Activated B cell treated with CpG ODN at 0.5 μM for 24 hours (primary cell): Measurements from ENCODE around the gene STX18. TPM values are rescaled to one million over a fixed set of nuclear protein-coding genes. Genes with fewer than 3 reads are reported as not detected.

Experiments
- ATAC-seq: fragments of 200-7000 bp; cut with Tn5 transposase; one replicate; pipeline ENCODE4 v1.10.0; 2021; ENCODE audit warnings: low read depth, mild to moderate bottlenecking, moderate library complexity
- CTCF ChIA-PET: fragments of 350-600 bp; sonication (Branson Sonifier 250); formaldehyde crosslinking; loops from one replicate; lab custom pipeline; 2021; ENCODE audit warnings: antibody characterized with exemption; lab: Charles Lee
- POLR2A ChIA-PET: fragments of 350-600 bp; sonication (Branson Sonifier 250); formaldehyde crosslinking; loops from one replicate; lab custom pipeline; 2021; ENCODE audit warnings: antibody characterized with exemption; lab: Charles Lee
- DNase-seq: peaks from one replicate; pipeline ENCODE4 v3.0.0; 2022
- H3K27ac Mint-ChIP-seq: one replicate; pipeline ENCODE4 v1.8.0; 2020; ENCODE audit warnings: mixed read lengths
- H3K27me3 Mint-ChIP-seq: one replicate; pipeline ENCODE4 v1.8.0; 2021; ENCODE audit warnings: mixed read lengths
- H3K36me3 Mint-ChIP-seq: one replicate; pipeline ENCODE4 v1.8.0; 2021; ENCODE audit warnings: low read depth, mixed read lengths
- H3K4me1 Mint-ChIP-seq: one replicate; pipeline ENCODE4 v1.8.0; 2021; ENCODE audit warnings: mixed read lengths
- H3K4me3 Mint-ChIP-seq: one replicate; pipeline ENCODE4 v1.8.0; 2020; ENCODE audit warnings: mild to moderate bottlenecking, mixed read lengths
- H3K9me3 Mint-ChIP-seq: one replicate; pipeline ENCODE4 v1.8.0; 2020; ENCODE audit warnings: mixed read lengths
- CTCF ChIP-seq: fragments of 200-600 bp; IDR thresholded peaks from one replicate; pipeline ENCODE4 v1.8.0; 2022; ENCODE audit warnings: antibody characterized with exemption, mild to moderate bottlenecking
- intact Hi-C: fragments of 100-400 bp; cut with micrococcal nuclease; formaldehyde crosslinking; loops from one replicate; pipeline ENCODE4 v1.15.1; 2024
- total RNA-seq: library from RNA; stranded (reverse); gene quantifications from 2 replicates; pipeline ENCODE4 v1.2.3, GENCODE V29; 2022

STX18 gene
- total RNA-seq, 1 donor from 2014 or later = 27.1 TPM

- POLR2A ChIA-PET = no interaction called here
- intact Hi-C loops = no loop called here
Observed at GRCh38 chr4:4416981-4417380, 124.9 kb downstream of the STX18 start.

DNA sequence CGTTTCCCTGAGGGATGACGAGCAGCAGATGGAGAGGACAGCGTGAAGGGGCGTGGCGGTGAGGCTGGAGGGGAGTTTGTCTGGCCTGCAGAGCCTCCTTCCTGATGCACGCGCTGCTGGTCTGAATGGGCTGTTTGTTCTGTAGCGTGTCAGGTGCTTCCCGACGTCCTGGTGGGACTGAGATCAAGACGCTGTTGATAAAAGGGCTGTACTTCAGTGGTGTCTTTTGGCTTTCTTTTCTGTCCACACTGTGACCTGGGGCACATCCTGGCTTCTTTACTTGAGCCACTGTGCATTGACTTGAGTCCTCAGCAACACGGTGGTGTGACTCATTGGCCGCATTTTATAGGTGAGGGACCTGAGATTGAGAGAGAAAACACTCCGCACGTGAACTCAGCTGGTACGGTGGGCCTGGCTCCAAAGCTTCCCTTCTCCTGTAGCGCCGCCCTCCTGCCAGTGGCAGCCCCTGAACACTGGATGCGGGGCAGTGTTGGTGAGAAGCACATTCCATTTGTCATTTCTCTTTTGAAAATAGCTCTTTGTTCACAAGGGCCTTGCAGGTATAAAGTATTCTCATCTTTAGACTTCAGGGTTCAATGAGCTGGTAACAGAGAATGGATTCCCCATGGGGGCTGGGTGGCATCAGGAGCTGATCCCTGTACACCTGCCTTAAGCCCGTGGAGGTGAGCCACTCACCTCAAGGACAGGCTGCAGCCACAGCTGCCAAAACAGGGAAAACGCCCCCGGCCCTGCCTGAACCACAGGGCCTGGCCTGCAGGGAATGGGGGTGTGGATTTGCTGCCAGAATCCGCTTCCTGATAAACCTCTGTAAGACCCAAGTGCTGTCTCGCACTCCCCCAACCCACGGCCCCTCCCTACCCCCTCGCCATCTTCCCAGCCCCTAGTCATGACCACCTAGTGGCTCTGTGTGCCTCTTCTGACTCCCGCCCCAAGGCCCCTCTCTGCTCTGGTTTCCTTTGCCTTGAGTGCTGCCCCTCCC is 125.7 kb downstream of the STX18 start:
- ChIA-PET CTCF (no interaction called here), POLR2A (no interaction called here)
- Mint-ChIP-seq H3K9me3 (peaks cover 3% of the 10 kb centered on the region), H3K4me3 (no peak overlapping the region), H3K36me3 (peaks cover 44% of the 10 kb centered on the region), H3K4me1 (no peaks in the 10 kb centered on the region), H3K27me3 (no peaks in the 10 kb centered on the region), H3K27ac (no peak overlapping the region)
- DNase-seq (no peak), ATAC-seq (no peak)
- intact Hi-C loops = no loop called here
- TF ChIP-seq CTCF = no peak

More at GRCh38 chr4:4416981-4417380, 124.9 kb downstream of the STX18 start:
- CTCF ChIA-PET = no interaction called here
- no peak for TF ChIP-seq CTCF
- H3K27ac Mint-ChIP-seq = no peak overlapping the region
- peaks cover 3% of the 10 kb centered on the region for H3K9me3 Mint-ChIP-seq
- DNase-seq (no peak), ATAC-seq (no peak)
- no peaks in the 10 kb centered on the region for H3K4me1 Mint-ChIP-seq
- peaks cover 52% of the 10 kb centered on the region for H3K36me3 Mint-ChIP-seq
- H3K27me3 Mint-ChIP-seq = no peaks in the 10 kb centered on the region
- H3K4me3 Mint-ChIP-seq = no peak overlapping the region

DNA sequence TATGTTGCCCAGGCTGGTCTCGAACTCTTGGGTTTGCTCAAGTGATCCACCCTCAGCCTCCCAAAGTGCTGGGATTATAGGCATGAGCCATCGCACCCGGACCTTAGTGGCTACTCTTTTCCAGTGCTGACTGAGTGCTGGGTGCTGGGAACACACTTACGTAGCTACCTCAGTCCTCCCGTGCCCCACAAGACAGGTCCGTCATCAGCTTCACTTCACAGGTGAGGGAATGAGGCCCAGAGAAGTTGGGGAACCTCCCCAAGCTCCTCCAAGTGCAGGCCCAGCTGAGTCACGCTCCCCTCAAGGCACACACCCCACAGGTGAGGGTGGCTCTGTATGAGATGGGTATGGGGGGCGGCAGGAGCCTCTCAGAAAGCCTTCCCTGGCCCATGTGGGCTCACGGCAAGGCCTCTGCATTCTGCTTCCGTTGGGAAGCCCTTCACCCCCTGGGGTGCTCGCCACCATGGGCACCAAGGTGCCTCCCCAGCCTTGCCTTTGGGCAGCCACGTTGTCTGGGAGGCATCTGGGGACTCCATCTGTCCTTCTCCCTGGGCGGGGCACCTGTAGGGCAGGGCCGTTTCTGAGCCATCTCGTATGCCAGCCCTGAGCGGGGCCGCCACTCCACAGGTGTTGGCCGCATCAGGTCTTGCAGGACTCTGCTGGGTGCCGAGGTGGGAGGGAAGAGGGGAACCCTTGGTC is 126.6 kb downstream of the STX18 start:
- DNase-seq (no peak), ATAC-seq (no peak)
- ChIA-PET CTCF (no interaction called here), POLR2A (no interaction called here)
- Mint-ChIP-seq H3K27me3 (no peaks in the 10 kb centered on the region), H3K27ac (no peak overlapping the region), H3K4me3 (no peak overlapping the region), H3K4me1 (no peaks in the 10 kb centered on the region), H3K36me3 (peaks cover 35% of the 10 kb centered on the region), H3K9me3 (peaks cover 3% of the 10 kb centered on the region)
- TF ChIP-seq CTCF = no peak
- intact Hi-C loops = no loop called here

- TF ChIP-seq CTCF = no peak
- Mint-ChIP-seq H3K4me1 (no peaks in the 10 kb centered on the region), H3K9me3 (peaks cover 3% of the 10 kb centered on the region), H3K27ac (no peak overlapping the region), H3K27me3 (no peaks in the 10 kb centered on the region), H3K4me3 (no peak overlapping the region), H3K36me3 (peaks cover 22% of the 10 kb centered on the region)
- CTCF ChIA-PET = no interaction called here
- intact Hi-C loops = no loop called here
- no peak for DNase-seq
- no peak for ATAC-seq
- POLR2A ChIA-PET = no interaction called here
Observed at GRCh38 chr4:4413806-4414205, 128.0 kb downstream of the STX18 start.

GRCh38 chr4:4413373-4413725 is 128.5 kb downstream of the STX18 start:
- no peak for DNase-seq
- no peak overlapping the region for H3K27ac Mint-ChIP-seq
- peaks cover 17% of the 10 kb centered on the region for H3K36me3 Mint-ChIP-seq
- POLR2A ChIA-PET = no interaction called here
- no peak for ATAC-seq
- CTCF ChIA-PET = no interaction called here
- no peaks in the 10 kb centered on the region for H3K27me3 Mint-ChIP-seq
- H3K9me3 Mint-ChIP-seq = peaks cover 3% of the 10 kb centered on the region
- H3K4me1 Mint-ChIP-seq = no peaks in the 10 kb centered on the region
- intact Hi-C loops = no loop called here
- no peak for TF ChIP-seq CTCF
- no peak overlapping the region for H3K4me3 Mint-ChIP-seq
